Hematopoietic multipotent progenitor cell (in vitro differentiated cells): ENCODE results near the gene RET. TPM values are rescaled to one million over a fixed set of nuclear protein-coding genes. Genes with fewer than 3 reads are reported as not detected.

ENCODE experiments used
- DNase-seq, 3 donors: peaks; one replicate each; pipeline ENCODE4 v3.0.0-alpha.2; 2011 to 2015; ENCODE audit warnings: low read depth in 2 of 3, low spot score in 2 of 3
- total RNA-seq: library from RNA; depleted of rRNA; stranded (reverse); fragments of >200 nt; gene quantifications from one replicate; pipeline ENCODE4 v1.2.3, GENCODE V29; 2012

Gene RET
- total RNA-seq, 1 donor: 3.0 TPM

DNA sequence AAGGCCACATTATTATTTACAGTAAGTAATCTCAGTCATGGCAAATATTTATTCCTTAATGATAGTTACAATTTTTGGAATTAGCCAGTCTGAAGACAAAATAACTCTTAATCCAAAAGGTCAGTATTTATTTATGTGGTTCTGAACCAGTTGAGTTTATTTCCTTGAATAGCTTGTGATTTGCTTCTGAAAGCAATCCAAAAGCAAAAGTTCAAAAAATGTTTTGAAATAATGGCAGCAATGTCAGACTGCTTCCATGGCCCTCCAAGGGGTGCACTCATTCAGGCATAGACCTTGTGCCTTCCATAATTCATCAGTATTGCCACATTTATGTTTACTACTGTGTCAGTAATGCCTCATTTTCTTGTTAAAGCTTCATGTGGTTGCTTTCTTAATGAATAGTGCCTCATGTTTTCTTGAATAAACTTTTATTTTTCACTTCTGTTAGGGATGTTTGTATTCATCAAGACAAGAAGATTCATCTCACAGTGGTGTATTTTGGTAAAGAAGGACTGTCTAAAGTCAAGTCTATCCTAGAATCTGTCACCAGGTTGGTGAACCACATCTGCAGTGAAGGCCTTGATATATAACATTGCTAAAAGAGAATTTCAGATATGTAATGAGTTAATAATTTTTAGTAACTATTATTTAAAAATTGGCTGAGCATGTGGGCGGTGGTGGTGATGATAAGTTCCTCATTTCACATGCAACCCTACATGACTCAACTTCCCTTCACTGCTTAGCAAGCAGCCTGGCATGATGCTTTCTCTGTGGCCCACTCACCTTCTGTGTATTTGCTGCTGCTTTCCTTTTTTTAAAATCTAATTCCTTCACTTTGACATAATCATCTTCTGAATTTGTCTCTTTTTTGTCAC lies 83.4 kb downstream of the RET start:
- DNase-seq: peak in 2 of 3 donors; percentile 54 to 58

DNA sequence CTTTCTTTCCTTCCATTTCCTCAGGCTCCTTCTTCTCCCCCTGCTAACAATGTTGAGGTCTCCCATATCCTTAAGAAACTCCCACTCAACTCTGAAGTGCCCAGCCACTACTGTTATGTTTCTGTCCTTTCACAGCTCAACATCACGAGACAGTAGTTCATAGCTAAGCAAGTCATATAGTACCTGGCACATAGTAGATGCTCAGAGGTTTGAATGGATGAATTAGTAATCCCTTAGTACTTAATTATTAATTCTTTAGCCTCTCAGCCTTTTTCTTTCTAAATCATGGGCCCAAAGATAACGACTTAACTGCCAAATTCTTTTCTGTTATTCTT lies 84.0 kb downstream of the RET start:
- no peak for DNase-seq

DNA sequence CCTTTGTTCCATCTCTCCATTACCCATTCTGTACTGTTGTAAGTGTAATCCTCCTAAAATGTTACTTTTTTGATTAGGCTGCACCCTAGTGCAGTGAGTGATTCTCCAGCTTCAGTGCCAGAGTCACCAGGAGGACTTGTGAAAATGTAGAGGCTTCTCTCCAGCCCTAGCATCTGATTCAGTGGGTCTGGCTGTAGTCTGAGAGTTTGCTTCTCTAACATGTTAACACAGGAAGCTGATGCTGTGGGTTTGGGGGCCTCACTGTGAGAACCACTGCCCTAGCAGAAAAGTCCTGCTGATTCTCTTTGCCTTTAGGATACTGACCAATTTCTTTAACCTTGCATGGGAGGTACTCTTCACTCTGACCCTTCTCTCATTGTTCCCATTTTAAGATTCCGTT lies 85.7 kb downstream of the RET start:
- no peak for DNase-seq

DNA sequence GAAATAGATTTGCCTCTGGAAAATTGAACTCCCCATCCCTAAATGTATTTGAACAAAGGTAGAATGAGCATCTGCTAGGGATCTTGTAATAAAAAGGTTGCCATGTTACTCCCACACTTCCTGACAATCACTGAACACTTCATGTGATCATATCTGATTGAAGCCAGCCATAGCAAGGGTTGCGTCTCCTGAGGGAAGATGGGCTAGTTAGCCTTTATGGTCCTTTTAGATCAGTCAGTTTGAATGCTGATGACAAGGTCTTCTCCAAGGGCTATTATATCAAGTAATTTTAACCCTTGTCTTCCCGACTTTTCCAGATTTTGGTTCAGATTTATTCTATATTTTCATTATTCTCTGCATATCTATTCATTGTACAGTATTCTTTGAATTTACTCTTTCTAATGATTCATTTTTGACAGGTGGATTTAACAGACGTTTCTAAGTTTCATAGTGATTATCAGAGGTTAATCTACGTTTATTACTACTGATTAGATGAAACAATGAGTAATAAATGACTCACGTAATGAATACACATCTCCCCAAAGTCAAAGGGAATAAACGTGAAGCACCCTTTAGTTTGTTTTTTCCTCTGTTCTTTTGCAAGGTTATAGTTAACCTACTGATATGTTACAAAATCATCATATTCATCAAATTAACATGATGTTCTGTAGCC lies 89.5 kb downstream of the RET start:
- DNase-seq: no peak

DNA sequence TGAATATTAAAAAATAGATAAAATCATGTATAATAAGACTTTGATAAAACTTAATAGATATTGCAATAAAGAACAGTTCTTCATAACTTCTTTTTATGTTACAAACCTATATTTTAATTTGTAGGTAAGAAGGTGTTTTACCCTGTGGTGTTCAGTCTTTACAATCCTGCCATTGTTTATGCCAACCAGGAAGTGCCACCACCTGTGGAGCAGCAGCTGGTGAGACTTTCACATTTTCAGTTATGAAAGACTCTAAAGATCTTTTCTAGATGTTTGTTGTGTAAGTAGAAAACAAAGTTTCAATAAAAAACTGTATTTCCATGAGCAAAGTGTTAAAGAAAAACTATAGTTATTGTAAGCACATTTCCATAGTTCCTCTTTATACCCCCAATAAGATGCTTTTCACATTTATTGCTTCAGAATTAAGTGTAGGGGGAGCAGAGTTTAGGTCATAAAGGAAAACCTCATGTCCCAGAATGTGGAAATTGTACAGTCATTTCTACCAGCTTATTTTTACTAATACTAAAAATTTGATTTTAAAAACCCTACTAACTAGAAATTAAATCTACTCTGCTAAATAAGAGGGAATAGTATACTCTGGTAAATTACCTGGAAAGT lies 90.1 kb downstream of the RET start:
- DNase-seq: no peak

DNA sequence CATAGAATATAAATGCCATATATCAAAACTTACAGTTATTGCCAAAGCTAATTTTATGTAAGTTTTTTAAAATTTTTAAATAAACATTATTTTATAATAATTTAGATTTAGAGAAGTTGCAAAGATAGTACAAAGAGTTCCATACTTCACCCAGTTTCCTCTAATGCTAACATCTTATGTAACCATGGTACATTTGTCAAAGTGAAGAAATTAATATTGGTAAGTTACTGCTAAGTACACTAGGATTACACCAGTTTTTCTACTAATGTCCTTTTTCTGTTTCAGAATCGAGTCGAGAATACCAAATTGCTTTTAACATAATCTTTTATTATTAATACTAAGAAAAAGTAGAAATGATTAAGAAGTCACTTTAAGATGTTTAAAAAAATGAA lies 90.6 kb downstream of the RET start:
- no peak for DNase-seq

DNA sequence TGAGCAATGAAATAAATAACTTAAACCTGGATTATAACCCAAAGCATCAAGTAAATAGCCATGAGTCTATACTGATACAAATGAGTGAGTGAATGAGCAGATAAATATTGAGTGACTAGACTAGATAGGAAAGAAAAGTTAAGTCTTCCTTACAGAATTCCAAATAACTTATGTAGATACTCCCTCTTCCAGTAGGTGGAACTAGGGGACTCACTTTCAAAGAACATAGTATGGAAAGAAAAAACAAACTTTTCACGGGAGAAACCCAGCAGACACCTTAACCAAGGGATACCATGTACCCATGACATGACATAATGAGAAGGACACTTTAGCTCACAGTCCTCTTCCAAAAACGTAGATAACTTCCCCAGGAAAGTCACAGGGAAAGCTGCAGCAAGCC lies 93.6 kb downstream of the RET start:
- no peak for DNase-seq

DNA sequence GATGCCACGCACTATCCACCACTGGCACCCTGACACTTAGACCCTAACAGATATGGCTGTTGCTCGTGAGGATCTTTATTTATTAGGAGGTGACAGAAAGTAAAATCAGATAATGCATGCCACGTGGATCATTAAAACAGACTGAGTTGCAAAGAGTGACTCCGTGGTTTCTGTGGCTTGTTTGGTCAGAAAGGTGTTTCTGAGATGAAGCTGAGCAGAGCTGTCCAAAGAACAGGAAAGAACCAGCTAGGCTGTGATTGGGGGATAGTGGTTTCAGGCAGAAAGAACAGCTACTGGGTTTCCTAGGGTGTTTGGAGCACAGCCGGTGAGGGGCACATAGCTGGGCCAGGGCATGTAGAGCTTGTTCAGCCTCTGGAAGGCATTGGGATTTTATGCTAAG lies 95.8 kb downstream of the RET start:
- no peak for DNase-seq

DNA sequence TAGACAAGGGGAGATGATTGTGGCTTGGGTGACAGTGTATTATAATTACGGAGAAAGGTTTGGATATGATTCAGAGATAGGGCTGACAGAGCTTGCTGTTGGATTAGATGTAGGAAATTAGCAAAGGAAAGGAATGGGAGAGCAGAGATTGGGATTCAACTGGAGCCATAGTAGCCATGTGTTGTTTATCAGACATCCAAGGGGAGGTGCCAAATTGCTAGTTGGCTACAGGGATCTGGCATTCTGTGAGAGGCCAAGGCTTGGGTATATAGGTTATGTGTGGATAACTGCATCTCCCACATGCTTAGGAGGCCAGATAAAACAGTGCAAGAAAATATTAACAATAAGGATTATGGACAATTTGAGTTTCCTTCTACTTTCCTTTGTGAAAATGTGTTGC lies 96.3 kb downstream of the RET start:
- DNase-seq: no peak

DNA sequence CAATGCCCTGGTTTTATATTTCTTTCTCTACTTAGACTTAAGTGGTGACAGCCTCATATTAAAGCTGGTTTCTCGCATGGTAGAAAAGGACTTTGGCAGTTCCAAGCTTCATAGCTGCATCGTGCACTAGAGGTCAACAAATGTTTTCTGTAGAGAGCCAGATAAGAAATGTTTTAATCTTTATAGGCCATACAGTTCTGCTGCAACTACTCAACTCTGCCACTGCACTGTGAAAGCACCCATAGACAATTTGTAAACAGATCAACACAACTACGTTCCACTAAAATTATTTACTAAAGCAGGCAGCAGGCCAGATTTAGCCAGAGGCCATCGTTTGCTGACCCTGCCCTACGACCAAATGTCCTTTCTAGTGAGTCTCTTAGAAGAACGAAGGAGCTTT lies 98.1 kb downstream of the RET start:
- no peak for DNase-seq

DNA sequence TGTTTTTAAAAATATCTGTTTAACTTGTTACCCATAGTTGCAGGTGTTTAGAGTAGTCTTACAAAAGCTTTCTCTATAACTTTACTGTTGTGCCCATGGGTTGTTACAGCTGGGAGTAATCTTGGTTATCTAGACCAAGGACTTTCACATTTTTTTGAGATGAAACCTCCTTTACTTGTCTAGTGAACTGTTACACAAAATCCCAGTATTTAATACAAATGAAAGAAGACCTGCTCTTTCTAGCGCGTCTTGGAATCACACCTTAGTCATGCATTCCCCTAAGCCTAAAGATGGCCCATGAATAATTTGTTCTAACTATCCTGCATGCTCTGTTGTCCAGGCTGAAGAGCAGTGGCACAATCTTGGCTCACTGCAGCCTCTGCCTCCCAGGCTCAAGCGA lies 99.4 kb downstream of the RET start:
- DNase-seq: no peak

DNA sequence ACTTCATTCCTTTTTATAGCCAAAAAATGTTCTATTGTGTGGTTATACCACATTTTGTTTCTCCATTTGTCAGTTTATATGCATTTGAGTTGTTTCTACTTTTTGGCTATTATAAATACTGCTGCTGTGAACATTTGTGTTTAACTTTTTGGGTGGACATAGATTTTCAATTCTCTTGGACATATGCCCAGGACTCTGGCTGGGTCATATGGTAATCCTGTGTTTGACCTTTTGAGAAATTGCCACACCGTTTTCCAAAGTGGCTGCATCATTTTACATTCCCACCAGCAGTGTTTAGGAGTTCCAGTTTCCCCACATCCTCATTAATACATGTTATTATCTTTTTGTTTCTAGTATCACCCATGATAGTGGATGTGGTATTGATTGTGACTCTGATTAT lies 100.7 kb downstream of the RET start:
- no peak for DNase-seq

Other genes starting within 250 kb of the RET start
- 7.3 TPM for gene CSGALNACT2, start 61.4 kb downstream of the RET start, total RNA-seq
- gene RASGEF1A, start 190.0 kb downstream of the RET start, total RNA-seq: 14.5 TPM